ENCODE results near the gene FPR3. TPM values are rescaled to one million over a fixed set of nuclear protein-coding genes. Genes with fewer than 3 reads are reported as not detected.

FPR3 gene
- total RNA-seq, 1 donor from 2014 or later, result 7.2 TPM

DNA sequence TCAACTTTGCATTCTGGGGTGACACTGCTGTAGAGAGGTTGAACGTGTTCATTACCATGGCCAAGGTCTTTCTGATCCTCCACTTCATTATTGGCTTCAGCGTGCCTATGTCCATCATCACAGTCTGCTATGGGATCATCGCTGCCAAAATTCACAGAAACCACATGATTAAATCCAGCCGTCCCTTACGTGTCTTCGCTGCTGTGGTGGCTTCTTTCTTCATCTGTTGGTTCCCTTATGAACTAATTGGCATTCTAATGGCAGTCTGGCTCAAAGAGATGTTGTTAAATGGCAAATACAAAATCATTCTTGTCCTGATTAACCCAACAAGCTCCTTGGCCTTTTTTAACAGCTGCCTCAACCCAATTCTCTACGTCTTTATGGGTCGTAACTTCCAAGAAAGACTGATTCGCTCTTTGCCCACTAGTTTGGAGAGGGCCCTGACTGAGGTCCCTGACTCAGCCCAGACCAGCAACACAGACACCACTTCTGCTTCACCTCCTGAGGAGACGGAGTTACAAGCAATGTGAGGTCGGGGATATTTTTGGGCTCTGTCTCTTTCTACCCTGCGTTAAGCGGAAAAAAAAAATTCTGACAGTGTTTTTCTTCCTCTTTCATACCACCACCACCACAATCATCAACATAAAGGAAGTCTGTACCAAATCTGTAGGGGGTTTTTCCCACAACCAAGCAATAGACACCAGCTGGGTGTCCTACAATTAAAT, 29.5 kb downstream of the FPR3 start:
- no peak for DNase-seq (ENCODE audit: missing footprints)
- intact Hi-C loops (cut with DNase I), result no loop called here
- ATAC-seq, result peak; percentile 46

DNA sequence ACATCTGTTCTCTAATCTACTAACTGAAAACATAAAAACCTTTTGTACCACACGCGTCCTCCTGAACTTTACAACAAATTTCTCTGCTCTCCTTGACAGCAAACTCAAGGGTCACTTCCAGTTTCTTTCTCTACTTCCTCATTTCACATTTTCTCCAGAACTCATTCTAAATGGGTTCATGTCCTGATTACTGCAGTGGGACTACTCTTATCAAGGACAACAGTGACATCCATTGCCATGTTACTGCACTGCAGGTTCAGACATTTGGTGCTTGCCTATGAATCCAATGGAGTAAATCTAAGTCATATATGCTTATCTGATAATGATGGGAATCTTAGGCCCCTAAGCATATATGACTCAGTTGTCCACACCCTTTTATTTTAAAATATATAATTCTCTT, 35.3 kb downstream of the FPR3 start:
- intact Hi-C loops (cut with DNase I), result no loop called here
- DNase-seq (ENCODE audit: missing footprints), result no peak
- peak; percentile 59 for ATAC-seq

- DNase-seq (ENCODE audit: missing footprints), result no peak
- intact Hi-C loops (cut with DNase I), result no loop called here
Observed at GRCh38 chr19:51837145-51837544, 42.2 kb downstream of the FPR3 start.

DNA sequence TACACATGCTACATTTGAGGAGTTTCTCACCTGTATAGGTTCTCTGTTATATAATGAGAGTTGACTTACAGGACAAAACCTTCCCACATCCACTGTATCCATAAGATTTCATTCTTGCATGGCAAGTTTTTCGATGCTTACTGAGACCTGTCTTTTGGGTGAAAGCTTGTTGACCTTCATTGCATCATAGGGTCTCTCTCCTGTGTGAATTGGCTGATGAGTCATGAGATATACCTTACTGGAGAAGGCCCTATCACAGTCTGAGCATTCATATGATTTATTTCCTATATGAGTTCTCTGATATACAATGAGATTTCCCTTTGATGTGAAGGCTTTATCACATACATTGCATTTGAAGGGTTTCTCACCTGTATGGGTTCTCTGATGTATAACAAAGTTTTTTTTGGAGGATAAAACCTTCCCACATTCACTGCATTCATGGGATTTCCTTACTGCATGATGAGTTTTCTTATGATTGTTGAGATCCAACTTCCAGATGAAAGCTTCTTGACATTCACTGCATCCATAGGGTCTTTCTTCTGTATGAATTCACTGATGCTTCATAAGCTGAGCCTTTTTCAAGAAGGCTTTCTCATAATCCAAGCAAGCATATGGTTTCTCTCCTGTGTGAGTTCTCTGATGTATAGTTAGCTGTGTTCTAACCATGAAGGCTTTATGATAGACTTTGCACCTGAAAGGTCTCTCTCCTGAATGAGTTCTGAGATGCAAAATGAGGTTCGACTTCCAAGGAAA, 67.1 kb downstream of the FPR3 start:
- intact Hi-C loops (cut with DNase I), result no loop called here
- DNase-seq (ENCODE audit: missing footprints), result no peak
- ATAC-seq, result no peak

More at GRCh38 chr19:51837145-51837544, 42.2 kb downstream of the FPR3 start:
- ATAC-seq, result no peak

DNA sequence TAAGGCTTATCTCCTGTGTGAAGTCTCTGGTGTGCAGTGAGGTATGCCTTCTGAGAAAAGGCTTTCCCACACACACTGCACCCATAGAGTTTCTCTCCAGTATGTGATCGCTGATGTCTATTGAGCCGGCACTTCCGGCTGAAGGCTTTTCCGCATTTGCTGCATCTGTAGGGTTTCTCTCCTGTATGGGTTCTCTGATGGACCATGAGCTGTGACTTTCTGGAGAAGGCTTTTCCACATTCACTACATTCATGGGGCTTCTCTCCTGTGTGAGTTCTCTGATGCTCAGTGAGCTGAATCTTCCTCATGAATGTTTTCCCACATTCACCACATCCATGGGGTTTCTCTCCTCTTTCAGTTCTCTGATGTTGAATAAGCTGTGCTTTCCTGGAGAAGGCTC, 78.1 kb downstream of the FPR3 start:
- DNase-seq (ENCODE audit: missing footprints) (no peak), ATAC-seq (no peak)
- intact Hi-C loops (cut with DNase I), result no loop called here

Other genes starting within 250 kb of the FPR3 start
- 7.4 TPM for gene ZNF175, start 223.9 kb upstream of the FPR3 start, total RNA-seq
- gene SIGLEC5, start 164.8 kb upstream of the FPR3 start, total RNA-seq, result not detected
- gene SIGLEC14, start 148.3 kb upstream of the FPR3 start, total RNA-seq, result 1.2 TPM
- 14.6 TPM for gene SPACA6, start 101.8 kb upstream of the FPR3 start, total RNA-seq
- 0.57 TPM for gene HAS1, start 71.2 kb upstream of the FPR3 start, total RNA-seq
- 5.3 TPM for gene FPR1, start 43.3 kb upstream of the FPR3 start, total RNA-seq
- 0.95 TPM for gene FPR2, start 34.0 kb upstream of the FPR3 start, total RNA-seq
- gene ZNF577, start 92.8 kb downstream of the FPR3 start, total RNA-seq, result 8.4 TPM
- gene ZNF649, start 109.9 kb downstream of the FPR3 start, total RNA-seq, result 8.8 TPM
- gene ZNF613, start 132.3 kb downstream of the FPR3 start, total RNA-seq, result 3.7 TPM
- 7.3 TPM for gene ZNF350, start 191.7 kb downstream of the FPR3 start, total RNA-seq
- 11.9 TPM for gene ZNF615, start 213.1 kb downstream of the FPR3 start, total RNA-seq
- gene ZNF614, start 233.2 kb downstream of the FPR3 start, total RNA-seq, result 6.0 TPM